ENCODE results near the gene MTUS2. TPM values are rescaled to one million over a fixed set of nuclear protein-coding genes. Genes with fewer than 3 reads are reported as not detected.

Gene MTUS2
- total and polyA plus RNA-seq, 10 of the 15 experiments (the other 5 are each of a cell fraction or from before 2014, with no cell fraction given) = under 0.01 to 0.05 (median 0.02) TPM; not detected in 6

GRCh38 chr13:29501674-29502073 is 681.5 kb downstream of the MTUS2 start:
- ChIA-PET SMC1A (ENCODE audit: uncharacterized antibody, unreplicated experiment) (interaction anchor here (0.6 to 1.1 kb wide), 2 partner anchors 9 to 1296 kb away, joined by 3 read pairs; no protein-coding TSS in a partner anchor), POLR2A (no interaction called here), CTCF (no interaction called here), RAD21 (ENCODE audit: unreplicated experiment) (no interaction called here)
- Histone ChIP-seq H3K36me3 (ENCODE audit: control insufficient read depth in 2 of 2, insufficient read depth in 2 of 2, low read length in 1 of 2) (no peaks in the 10 kb centered on the region), H3K9ac (ENCODE audit: control insufficient read depth, insufficient read depth, low read length) (no peak overlapping the region), H3K4me1 (ENCODE audit: control insufficient read depth, insufficient read depth, low read length) (no peaks in the 10 kb centered on the region), H3K79me2 (ENCODE audit: control insufficient read depth, insufficient read depth, low read length) (no peaks in the 10 kb centered on the region), H3K27me3 (replicated peaks in 1 of 2; ENCODE audit: control insufficient read depth in 2 of 2, insufficient read depth in 2 of 2, low read length in 1 of 2) (no peaks in the 10 kb centered on the region), H4K20me1 (ENCODE audit: control insufficient read depth, insufficient read depth) (no peaks in the 10 kb centered on the region), H3K9me3 (replicated peaks; ENCODE audit: control insufficient read depth, insufficient read depth, low read length) (no peaks in the 10 kb centered on the region), H3K27ac (ENCODE audit: control insufficient read depth, insufficient read depth) (no peak overlapping the region), H3K4me2 (ENCODE audit: control insufficient read depth, insufficient read depth) (no peak overlapping the region), H2AFZ (ENCODE audit: control insufficient read depth, low read depth, low read length) (no peak overlapping the region), H3K4me3 (no peak overlapping the region)
- no TSS peak for BruUV-seq (replicated peaks)
- TF ChIP-seq BCL3 (IDR thresholded peaks at IDR 0.05; ENCODE audit: borderline replicate concordance, insufficient read depth, low read depth, low read length, poor library complexity, severe bottlenecking) (peak; percentile 75), E2F4 (IDR thresholded peaks at IDR 0.05; ENCODE audit: low read depth, low read length) (no peak)
- FAIRE-seq (no peak), ATAC-seq (no peak; the same call in 2 of the 3 replicates), DNase-seq (ENCODE audit: low read depth, low spot score) (no peak)
- intact Hi-C loops (cut with micrococcal nuclease; ENCODE audit: unreplicated experiment) = no loop called here
- WGBS (ENCODE audit: insufficient coverage, insufficient replicate concordance, low lambda C conversion rate, missing lambda C conversion rate) = 56% methylated on average over 4 of the region's 4 CpGs
- in situ Hi-C loops (cut with MboI) = no loop called here

- RAD21 ChIA-PET (ENCODE audit: unreplicated experiment) = no interaction called here
- TF ChIP-seq FOS (IDR thresholded peaks at IDR 0.05; ENCODE audit: borderline replicate concordance, extremely low read depth, insufficient read length) (no peak), JUNB (IDR thresholded peaks at IDR 0.05) (no peak), IKZF2 (IDR thresholded peaks at IDR 0.05) (no peak), TBL1XR1 (IDR thresholded peaks at IDR 0.05; ENCODE audit: low read depth, low read length) (no peak), ZBTB11 (CRISPR knock-in tag; IDR thresholded peaks at IDR 0.05) (no peak)
Measured at GRCh38 chr13:29502391-29503008, 682.4 kb downstream of the MTUS2 start.

More at GRCh38 chr13:29502391-29503008, 682.4 kb downstream of the MTUS2 start:
- intact Hi-C loops (cut with micrococcal nuclease; ENCODE audit: unreplicated experiment) = no loop called here
- H3K4me2 ChIP-seq (ENCODE audit: control insufficient read depth, insufficient read depth) = no peak overlapping the region
- BruUV-seq (replicated peaks) = no TSS peak
- ATAC-seq = no peak
- H3K27me3 ChIP-seq (replicated peaks in 1 of 2; ENCODE audit: control insufficient read depth in 2 of 2, insufficient read depth in 2 of 2, low read length in 1 of 2) = no peaks in the 10 kb centered on the region
- DNase-seq (ENCODE audit: low read depth, low spot score) = no peak
- SMC1A ChIA-PET (ENCODE audit: uncharacterized antibody, unreplicated experiment) = interaction anchor here (0.6 to 1.1 kb wide), 2 partner anchors 10 to 620 kb away, joined by 3 read pairs; no protein-coding TSS in a partner anchor
- POLR2A ChIA-PET = no interaction called here
- no peaks in the 10 kb centered on the region for H3K36me3 ChIP-seq (ENCODE audit: control insufficient read depth in 2 of 2, insufficient read depth in 2 of 2, low read length in 1 of 2)
- no peaks in the 10 kb centered on the region for H3K9me3 ChIP-seq (replicated peaks; ENCODE audit: control insufficient read depth, insufficient read depth, low read length)
- no peaks in the 10 kb centered on the region for H3K79me2 ChIP-seq (ENCODE audit: control insufficient read depth, insufficient read depth, low read length)
- H4K20me1 ChIP-seq (ENCODE audit: control insufficient read depth, insufficient read depth) = no peaks in the 10 kb centered on the region
- CTCF ChIA-PET = interaction anchor here (1.5 kb wide), 1 partner anchor 204 kb away, joined by 4 read pairs; no protein-coding TSS in a partner anchor
- in situ Hi-C loops (cut with MboI) = no loop called here
- WGBS (ENCODE audit: insufficient coverage, insufficient replicate concordance, low lambda C conversion rate, missing lambda C conversion rate) = 69% methylated on average over 13 of the region's 13 CpGs
- no peak overlapping the region for H3K27ac ChIP-seq (ENCODE audit: control insufficient read depth, insufficient read depth)
- H3K9ac ChIP-seq (ENCODE audit: control insufficient read depth, insufficient read depth, low read length) = no peak overlapping the region
- no peaks in the 10 kb centered on the region for H3K4me1 ChIP-seq (ENCODE audit: control insufficient read depth, insufficient read depth, low read length)
- H2AFZ ChIP-seq (ENCODE audit: control insufficient read depth, low read depth, low read length) = no peak overlapping the region
- FAIRE-seq = no peak
- no peak overlapping the region for H3K4me3 ChIP-seq
